ENCODE data around the gene OR9Q1.

DNA sequence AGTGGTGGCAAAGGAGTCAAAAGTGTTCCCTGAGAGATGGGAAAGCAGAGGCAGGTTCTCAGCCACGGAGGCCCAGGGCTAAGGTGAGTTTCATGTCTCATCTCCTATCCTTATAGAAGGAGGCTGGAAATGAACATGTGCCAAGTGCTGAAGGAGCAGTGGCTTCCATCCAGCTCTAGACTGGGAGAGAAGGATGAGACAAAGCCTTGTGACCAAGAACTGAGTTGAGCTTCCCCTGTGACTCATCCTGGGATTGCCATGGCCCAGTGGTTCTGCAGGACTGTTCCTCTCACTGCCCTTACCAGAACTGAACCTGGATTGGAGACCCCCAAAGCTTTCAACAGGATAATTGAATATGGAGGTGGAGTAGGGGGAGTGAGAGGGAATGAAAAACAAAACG, 16.7 kb upstream of the OR9Q1 start:
- no peak for TF ChIP-seq GATA2 (IDR thresholded peaks at IDR 0.05; ENCODE audit: low read depth, low read length)
- no peak for TF ChIP-seq GATA3 (IDR thresholded peaks at IDR 0.05; ENCODE audit: low read depth, low read length)
